Left forelimb (tissue), 1 donor: ENCODE measurements around the gene CELA2B.
"Not testable (repeated sequence)": the region's sequence is repeated elsewhere in the genome, so short reads cannot be mapped to it uniquely, and the experiment has no call there.

Source experiments
- DNase-seq: peaks from one replicate; pipeline ENCODE4 v3.0.0-alpha.2; 2018; ENCODE audit warnings: low spot score

CELA2B gene

GRCh38 chr1:15501208-15502032, 25.5 kb downstream of the CELA2B start:
- no peak for DNase-seq

- no peak for DNase-seq
Observed at GRCh38 chr1:15504436-15504835, 28.5 kb downstream of the CELA2B start.

GRCh38 chr1:15506831-15507230, 30.9 kb downstream of the CELA2B start:
- no peak for DNase-seq

- no peak for DNase-seq
Observed at GRCh38 chr1:15507278-15507677, 31.4 kb downstream of the CELA2B start.

GRCh38 chr1:15508700-15509487, 33.0 kb downstream of the CELA2B start:
- DNase-seq, result no peak

GRCh38 chr1:15509586-15509985, 33.7 kb downstream of the CELA2B start:
- DNase-seq, result no peak

- no peak for DNase-seq
Observed at GRCh38 chr1:15510611-15511405, 34.9 kb downstream of the CELA2B start.

- DNase-seq, result no peak
Observed at GRCh38 chr1:15513192-15513591, 37.3 kb downstream of the CELA2B start.

GRCh38 chr1:15513919-15514318, 38.0 kb downstream of the CELA2B start:
- no peak for DNase-seq

- DNase-seq, result not testable (repeated sequence)
Observed at GRCh38 chr1:15514557-15514956, 38.7 kb downstream of the CELA2B start.

GRCh38 chr1:15515022-15515663, 39.2 kb downstream of the CELA2B start:
- no peak for DNase-seq

GRCh38 chr1:15519625-15520024, 43.7 kb downstream of the CELA2B start:
- DNase-seq, result no peak

- not testable (repeated sequence) for DNase-seq
Observed at GRCh38 chr1:15521206-15521906, 45.5 kb downstream of the CELA2B start.

GRCh38 chr1:15522551-15522950, 46.6 kb downstream of the CELA2B start:
- no peak for DNase-seq

GRCh38 chr1:15523104-15524020, 47.5 kb downstream of the CELA2B start:
- DNase-seq, result no peak

- DNase-seq, result no peak
Observed at GRCh38 chr1:15524021-15524282, 48.0 kb downstream of the CELA2B start, which contains the start of gene CASP9. Gene CASP9 (minus strand): TSS chr1:15524215. CDS start chr1:15524200, 15 bp downstream.

GRCh38 chr1:15524283-15525049, 48.6 kb downstream of the CELA2B start:
- DNase-seq, result peak; percentile 100

- no peak for DNase-seq
Observed at GRCh38 chr1:15525050-15526020, 49.4 kb downstream of the CELA2B start.
